Stimulated activated naive CD8-positive, alpha-beta T cell treated with anti-CD3 and anti-CD28 coated beads, Interleukin-15, Interleukin-2, amounts not matched to agents 100 ng/mL and 50 ng/mL, for 24 hours (primary cell): Measurements from ENCODE around the gene ULBP1.
"Not testable (repeated sequence)": the region's sequence is repeated elsewhere in the genome, so short reads cannot be mapped to it uniquely, and the experiment has no call there.

Experiments
- H3K27ac Mint-ChIP-seq: one replicate; pipeline ENCODE4 v1.8.0; 2021; ENCODE audit warnings: mild to moderate bottlenecking, mixed read lengths
- H3K27me3 Mint-ChIP-seq: one replicate; pipeline ENCODE4 v1.8.0; 2021; ENCODE audit warnings: mixed read lengths
- H3K36me3 Mint-ChIP-seq: one replicate; pipeline ENCODE4 v1.8.0; 2021; ENCODE audit warnings: low read depth, mixed read lengths
- H3K4me1 Mint-ChIP-seq: one replicate; pipeline ENCODE4 v1.8.0; 2021; ENCODE audit warnings: low read depth, mixed read lengths
- H3K4me3 Mint-ChIP-seq: one replicate; pipeline ENCODE4 v1.8.0; 2021; ENCODE audit warnings: mild to moderate bottlenecking, mixed read lengths
- H3K9me3 Mint-ChIP-seq: one replicate; pipeline ENCODE4 v1.8.0; 2021; ENCODE audit warnings: mixed read lengths

The ULBP1 gene

DNA sequence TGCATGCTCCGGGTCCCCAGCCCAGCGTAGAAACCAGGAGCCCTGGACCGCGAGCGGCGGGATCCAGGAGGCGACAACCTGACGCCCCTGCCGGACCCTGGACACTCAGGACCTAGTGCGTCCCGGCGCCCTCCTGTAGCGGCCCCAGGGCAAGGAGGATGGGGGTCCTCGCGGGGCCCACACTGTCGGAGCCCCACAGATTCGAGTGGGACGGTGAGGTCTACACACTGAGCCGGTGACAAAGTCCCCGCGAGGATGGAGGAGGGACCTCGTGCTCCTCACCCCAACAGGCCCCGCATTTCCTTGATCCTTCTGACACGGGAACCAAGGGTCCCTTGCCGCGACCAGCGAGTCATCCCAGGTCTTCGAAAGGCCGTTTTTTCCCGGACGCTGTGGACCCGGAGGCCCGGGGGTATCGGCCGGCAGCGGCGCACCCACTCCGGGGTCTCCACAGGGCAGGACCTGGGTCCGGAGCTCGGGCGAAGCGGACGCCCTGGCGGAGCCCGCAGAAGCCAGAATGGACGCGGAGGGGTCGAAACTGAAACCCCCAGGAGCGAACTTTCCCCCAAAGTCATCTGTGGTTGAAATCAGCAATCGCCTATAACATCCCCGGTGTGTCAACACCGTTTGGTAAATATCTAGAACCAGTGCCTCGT is 9.3 kb upstream of the ULBP1 start:
- H3K27ac Mint-ChIP-seq, H3K4me3 Mint-ChIP-seq, H3K36me3 Mint-ChIP-seq, H3K9me3 Mint-ChIP-seq: not testable (repeated sequence)
- peaks cover 79% of the 10 kb centered on the region for H3K27me3 Mint-ChIP-seq
- H3K4me1 Mint-ChIP-seq: peaks cover 10% of the 10 kb centered on the region

DNA sequence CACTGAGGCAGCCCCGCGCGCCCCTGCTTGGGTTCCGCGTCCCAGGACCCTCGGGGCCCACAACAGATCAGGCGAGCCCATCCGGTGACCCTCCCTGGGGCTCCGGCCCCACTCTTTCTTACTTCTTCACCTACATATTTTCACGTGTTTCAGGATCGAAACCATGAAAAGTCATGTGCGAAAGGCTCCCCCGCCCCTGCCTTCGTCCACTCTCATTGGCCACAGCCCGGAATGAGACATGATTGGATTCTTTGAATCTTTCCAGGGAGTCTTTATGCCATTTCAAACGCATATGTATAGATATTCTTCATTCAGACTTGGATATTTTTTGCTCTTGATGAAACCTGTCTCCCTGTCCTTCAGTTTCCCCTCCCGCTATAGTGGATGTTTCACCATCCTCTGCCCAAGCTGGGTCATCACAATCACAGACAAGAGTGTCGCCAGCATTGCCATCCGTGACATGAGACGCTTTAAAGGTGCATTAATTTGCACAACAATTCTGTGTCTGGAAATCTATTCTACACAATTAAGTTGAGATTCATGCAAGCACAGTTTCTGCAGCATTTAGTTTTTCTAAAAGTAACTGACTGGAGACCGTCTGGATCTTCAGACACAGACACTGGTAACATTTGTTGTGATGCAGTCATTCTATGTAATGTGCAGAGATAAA is 8.6 kb upstream of the ULBP1 start:
- peaks cover 13% of the 10 kb centered on the region for H3K4me1 Mint-ChIP-seq
- H3K27me3 Mint-ChIP-seq: peaks cover 79% of the 10 kb centered on the region
- H3K4me3 Mint-ChIP-seq: peak overlapping the region; percentile 28
- not testable (repeated sequence) for H3K9me3 Mint-ChIP-seq, H3K36me3 Mint-ChIP-seq, H3K27ac Mint-ChIP-seq

GRCh38 chr6:149955654-149956317 is 8.0 kb upstream of the ULBP1 start:
- peaks cover 79% of the 10 kb centered on the region for H3K27me3 Mint-ChIP-seq
- not testable (repeated sequence) for H3K36me3 Mint-ChIP-seq, H3K27ac Mint-ChIP-seq, H3K9me3 Mint-ChIP-seq, H3K4me3 Mint-ChIP-seq
- peaks cover 13% of the 10 kb centered on the region for H3K4me1 Mint-ChIP-seq

DNA sequence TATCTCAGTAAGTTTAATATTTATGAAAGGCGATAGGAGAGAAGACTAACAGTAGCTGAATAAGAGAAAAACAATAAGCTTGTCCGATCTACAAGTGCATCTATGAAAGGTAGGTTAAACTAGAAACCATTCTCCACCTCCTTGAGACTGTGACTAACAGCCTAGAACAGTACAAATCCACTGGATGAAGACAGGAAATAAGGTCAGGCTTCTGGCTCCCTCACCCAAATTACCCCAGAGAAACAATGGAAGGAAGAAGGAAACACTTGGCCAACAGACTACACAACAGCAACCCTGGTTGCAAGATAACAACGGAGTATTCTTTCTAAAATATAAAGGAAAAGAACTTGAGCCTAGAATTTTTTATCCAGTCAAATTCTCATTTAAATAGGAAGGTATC is 5.6 kb upstream of the ULBP1 start:
- not testable (repeated sequence) for H3K4me3 Mint-ChIP-seq, H3K9me3 Mint-ChIP-seq, H3K27ac Mint-ChIP-seq, H3K36me3 Mint-ChIP-seq
- peaks cover 77% of the 10 kb centered on the region for H3K27me3 Mint-ChIP-seq
- H3K4me1 Mint-ChIP-seq: peaks cover 22% of the 10 kb centered on the region

- peaks cover 82% of the 10 kb centered on the region for H3K27me3 Mint-ChIP-seq
- H3K36me3 Mint-ChIP-seq, H3K9me3 Mint-ChIP-seq, H3K4me3 Mint-ChIP-seq, H3K27ac Mint-ChIP-seq: not testable (repeated sequence)
- peaks cover 36% of the 10 kb centered on the region for H3K4me1 Mint-ChIP-seq
Measured at GRCh38 chr6:149959806-149960205, 3.9 kb upstream of the ULBP1 start.

GRCh38 chr6:149960488-149960887 is 3.3 kb upstream of the ULBP1 start:
- peaks cover 82% of the 10 kb centered on the region for H3K27me3 Mint-ChIP-seq
- H3K4me1 Mint-ChIP-seq: peaks cover 37% of the 10 kb centered on the region
- no peaks in the 10 kb centered on the region for H3K36me3 Mint-ChIP-seq
- no peak overlapping the region for H3K27ac Mint-ChIP-seq
- H3K4me3 Mint-ChIP-seq: no peak overlapping the region
- no peaks in the 10 kb centered on the region for H3K9me3 Mint-ChIP-seq

GRCh38 chr6:149961728-149962425 is 1.9 kb upstream of the ULBP1 start:
- Mint-ChIP-seq H3K4me3 (no peak overlapping the region), H3K36me3 (no peaks in the 10 kb centered on the region), H3K27ac (no peak overlapping the region), H3K9me3 (no peaks in the 10 kb centered on the region), H3K27me3 (peaks cover 82% of the 10 kb centered on the region), H3K4me1 (peaks cover 42% of the 10 kb centered on the region)

- H3K4me3 Mint-ChIP-seq: peak overlapping the region; percentile 90
Measured at GRCh38 chr6:149962461-149963211, 1.1 kb upstream of the ULBP1 start.

DNA sequence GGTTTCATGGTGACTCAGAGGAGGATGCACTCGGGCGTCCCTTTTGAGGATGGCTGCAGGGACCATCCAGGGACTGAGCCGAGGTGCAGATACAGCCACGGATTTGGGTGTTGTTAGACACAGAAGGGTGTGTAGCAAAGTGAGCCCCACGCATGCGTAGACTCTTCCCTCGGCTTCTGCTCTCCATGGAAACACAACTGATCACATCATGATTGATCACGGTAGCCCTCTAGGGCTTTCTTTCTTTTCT is 606 bp upstream of the ULBP1 start:
- Mint-ChIP-seq H3K4me3 (peak overlapping the region; percentile 90), H3K4me1 (peaks cover 42% of the 10 kb centered on the region), H3K27ac (peak overlapping the region; percentile 93), H3K36me3 (no peaks in the 10 kb centered on the region), H3K27me3 (peaks cover 84% of the 10 kb centered on the region), H3K9me3 (no peaks in the 10 kb centered on the region)

More at GRCh38 chr6:149962461-149963211, 1.1 kb upstream of the ULBP1 start:
- H3K9me3 Mint-ChIP-seq: no peaks in the 10 kb centered on the region
- H3K27ac Mint-ChIP-seq: peak overlapping the region; percentile 93
- H3K27me3 Mint-ChIP-seq: peaks cover 86% of the 10 kb centered on the region
- peaks cover 42% of the 10 kb centered on the region for H3K4me1 Mint-ChIP-seq
- no peaks in the 10 kb centered on the region for H3K36me3 Mint-ChIP-seq

GRCh38 chr6:149964308-149965193 is 808 bp downstream of the ULBP1 start:
- H3K27me3 Mint-ChIP-seq: peaks cover 87% of the 10 kb centered on the region
- H3K4me3 Mint-ChIP-seq: peak overlapping the region; percentile 90
- H3K36me3 Mint-ChIP-seq: no peaks in the 10 kb centered on the region
- H3K9me3 Mint-ChIP-seq: no peaks in the 10 kb centered on the region
- H3K27ac Mint-ChIP-seq: peak overlapping the region; percentile 82
- peaks cover 39% of the 10 kb centered on the region for H3K4me1 Mint-ChIP-seq

DNA sequence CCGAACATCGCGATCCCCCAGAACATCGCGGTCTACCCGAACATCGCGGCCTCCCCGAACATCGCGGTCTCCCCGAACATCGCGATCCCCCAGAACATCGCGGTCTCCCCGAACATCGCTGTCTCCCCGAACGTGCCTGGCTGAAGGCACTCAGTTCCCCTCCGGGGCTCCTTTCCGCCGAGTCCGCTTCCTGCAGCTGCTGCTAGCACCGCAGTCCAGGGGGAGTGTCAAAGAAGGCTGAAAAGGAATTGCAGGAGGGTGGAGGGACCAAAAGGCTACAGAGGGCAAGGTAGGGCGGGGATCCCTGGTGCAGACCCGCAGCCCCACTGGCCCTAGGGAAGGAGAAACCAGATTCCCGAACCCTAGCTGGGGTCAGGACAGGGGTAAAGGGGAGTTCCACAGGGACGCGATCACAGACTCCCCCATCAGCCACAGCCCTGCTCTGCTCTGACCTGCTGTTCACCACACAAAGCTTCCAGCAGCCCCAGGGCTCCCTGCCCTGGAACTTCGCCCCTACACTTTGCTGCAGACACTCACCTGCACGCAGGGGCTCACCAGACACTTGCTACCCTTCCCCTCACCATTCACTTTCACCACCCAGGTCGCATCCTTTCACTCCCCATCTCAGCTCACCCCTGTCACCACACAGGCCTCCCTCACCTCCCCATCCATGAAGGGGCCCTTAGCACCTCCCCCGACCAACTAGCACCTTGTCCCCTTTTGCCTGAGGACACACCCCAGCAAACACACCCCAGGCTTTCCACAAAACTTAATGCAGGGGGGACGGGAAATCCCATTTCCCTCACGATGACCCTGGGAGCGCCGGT is 1.7 kb downstream of the ULBP1 start:
- Mint-ChIP-seq H3K27me3 (peaks cover 87% of the 10 kb centered on the region), H3K4me1 (peaks cover 38% of the 10 kb centered on the region), H3K36me3 (no peaks in the 10 kb centered on the region), H3K9me3 (no peaks in the 10 kb centered on the region), H3K27ac (peak overlapping the region; percentile 82), H3K4me3 (peak overlapping the region; percentile 90)

- H3K27me3 Mint-ChIP-seq: peaks cover 85% of the 10 kb centered on the region
- not testable (repeated sequence) for H3K4me3 Mint-ChIP-seq, H3K27ac Mint-ChIP-seq, H3K9me3 Mint-ChIP-seq, H3K36me3 Mint-ChIP-seq
- peaks cover 38% of the 10 kb centered on the region for H3K4me1 Mint-ChIP-seq
Measured at GRCh38 chr6:149966319-149966718, 2.6 kb downstream of the ULBP1 start.

DNA sequence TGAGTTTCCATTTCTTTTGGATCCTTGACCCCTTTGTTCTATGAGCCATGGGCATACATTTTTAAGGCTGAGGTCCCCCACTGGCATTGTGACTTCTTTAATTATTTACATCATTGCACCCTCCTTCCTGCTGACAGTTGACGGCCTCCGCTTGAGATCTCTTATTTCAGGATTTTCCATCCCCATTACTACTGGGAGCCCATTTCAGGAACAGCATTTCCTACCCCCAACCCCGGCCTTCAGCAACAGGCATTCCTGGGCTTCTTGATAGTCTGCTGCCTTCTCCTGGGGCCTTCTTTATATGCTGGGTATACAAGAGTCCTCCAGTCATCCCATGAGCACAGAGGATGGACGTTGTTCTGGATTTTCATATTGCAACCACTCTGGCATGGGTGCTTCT is 3.8 kb downstream of the ULBP1 start:
- H3K36me3 Mint-ChIP-seq: no peaks in the 10 kb centered on the region
- peaks cover 33% of the 10 kb centered on the region for H3K4me1 Mint-ChIP-seq
- H3K9me3 Mint-ChIP-seq: no peaks in the 10 kb centered on the region
- no peak overlapping the region for H3K27ac Mint-ChIP-seq
- peaks cover 83% of the 10 kb centered on the region for H3K27me3 Mint-ChIP-seq
- no peak overlapping the region for H3K4me3 Mint-ChIP-seq
